ENCODE measurements around the gene NFIA.

DNA sequence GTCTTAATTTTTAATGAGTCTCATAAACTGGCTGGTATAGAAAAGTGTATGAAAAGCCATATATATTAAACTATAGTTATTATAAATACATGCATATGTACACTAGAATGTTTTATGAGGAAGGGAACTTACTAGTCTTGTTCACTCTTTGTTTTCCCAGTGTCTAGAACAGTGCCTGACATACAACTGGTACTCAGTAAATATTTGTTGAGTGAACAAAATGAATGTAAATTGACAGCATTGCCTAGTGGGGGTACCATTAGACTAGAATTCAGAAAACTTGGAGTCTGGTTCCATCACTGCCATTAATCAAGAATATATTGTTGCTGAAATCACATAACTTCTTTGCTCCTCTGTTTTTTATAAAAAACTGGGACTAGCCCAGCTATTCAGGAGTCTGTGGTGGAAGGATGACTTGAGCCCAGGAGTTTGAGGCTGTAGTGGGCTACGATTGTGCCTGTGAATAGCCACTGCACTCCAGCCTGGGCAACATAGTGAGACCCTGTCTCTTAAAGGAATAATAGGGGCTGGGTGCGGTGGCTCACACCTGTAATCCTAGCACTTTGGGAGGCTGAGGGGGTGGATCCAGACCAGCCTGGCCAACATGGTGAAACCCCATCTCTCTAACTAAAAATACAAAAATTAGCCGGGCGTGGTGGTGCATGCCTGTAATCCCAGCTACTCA, 51.1 kb downstream of the NFIA start:
- TF ChIP-seq, protein P1, sequence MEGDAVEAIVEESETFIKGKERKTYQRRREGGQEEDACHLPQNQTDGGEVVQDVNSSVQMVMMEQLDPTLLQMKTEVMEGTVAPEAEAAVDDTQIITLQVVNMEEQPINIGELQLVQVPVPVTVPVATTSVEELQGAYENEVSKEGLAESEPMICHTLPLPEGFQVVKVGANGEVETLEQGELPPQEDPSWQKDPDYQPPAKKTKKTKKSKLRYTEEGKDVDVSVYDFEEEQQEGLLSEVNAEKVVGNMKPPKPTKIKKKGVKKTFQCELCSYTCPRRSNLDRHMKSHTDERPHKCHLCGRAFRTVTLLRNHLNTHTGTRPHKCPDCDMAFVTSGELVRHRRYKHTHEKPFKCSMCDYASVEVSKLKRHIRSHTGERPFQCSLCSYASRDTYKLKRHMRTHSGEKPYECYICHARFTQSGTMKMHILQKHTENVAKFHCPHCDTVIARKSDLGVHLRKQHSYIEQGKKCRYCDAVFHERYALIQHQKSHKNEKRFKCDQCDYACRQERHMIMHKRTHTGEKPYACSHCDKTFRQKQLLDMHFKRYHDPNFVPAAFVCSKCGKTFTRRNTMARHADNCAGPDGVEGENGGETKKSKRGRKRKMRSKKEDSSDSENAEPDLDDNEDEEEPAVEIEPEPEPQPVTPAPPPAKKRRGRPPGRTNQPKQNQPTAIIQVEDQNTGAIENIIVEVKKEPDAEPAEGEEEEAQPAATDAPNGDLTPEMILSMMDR (IDR thresholded peaks at IDR 0.05) = no peak
- TF ChIP-seq POLR2A (IDR thresholded peaks at IDR 0.05) = no peak

Data from esophagus squamous epithelium (tissue), 4 donors.